ENCODE results near the gene RPL9. TPM values are rescaled to one million over a fixed set of nuclear protein-coding genes. Genes with fewer than 3 reads are reported as not detected.
A peak's percentile ranks its signal among the peaks of the same experiment; 100 is the strongest.

RPL9 gene
- total and polyA plus RNA-seq, 2 of the 13 experiments (the other 11 are each of a cell fraction or from before 2014, with no cell fraction given) = 993 to 2,148 TPM

- TF ChIP-seq MIXL1 (CRISPR knock-in tag; IDR thresholded peaks at IDR 0.05) (peak; percentile 86; the same call in 1 of the 2 replicates), ZBED4 (CRISPR knock-in tag; IDR thresholded peaks at IDR 0.05; ENCODE audit: borderline replicate concordance) (0 out of 2 replicates have a peak, but pooled peaks have one; percentile 65), ZHX2 (IDR thresholded peaks at IDR 0.05; ENCODE audit: low read depth) (no peak), ZHX2 (CRISPR knock-in tag; IDR thresholded peaks at IDR 0.05; ENCODE audit: borderline replicate concordance) (no peak), ZNF503 (CRISPR knock-in tag; IDR thresholded peaks at IDR 0.05) (peak; percentile 40; the same call in 1 of the 2 replicates), BRD4 (CRISPR knock-in tag; IDR thresholded peaks at IDR 0.05) (0 out of 2 replicates have a peak, but pooled peaks have one; percentile 38), DBP (CRISPR knock-in tag; IDR thresholded peaks at IDR 0.05; ENCODE audit: not compliant biosample characterization) (peak; percentile 38), NFKBIZ (CRISPR knock-in tag; IDR thresholded peaks at IDR 0.05) (peak; percentile 70; the same call in 1 of the 2 replicates), E2F1 (CRISPR knock-in tag; IDR thresholded peaks at IDR 0.05) (peak; percentile 54; the same call in 1 of the 2 replicates), GTF2F1 (IDR thresholded peaks at IDR 0.05; ENCODE audit: low read length) (peak; percentile 73; the same call in 1 of the 2 replicates), NFYB (CRISPR knock-in tag; IDR thresholded peaks at IDR 0.05) (peak; percentile 25; the same call in 1 of the 2 replicates), ZNF12 (CRISPR knock-in tag; IDR thresholded peaks at IDR 0.05) (peak; percentile 58; the same call in 1 of the 2 replicates), POLR2AphosphoS5 (IDR thresholded peaks at IDR 0.05; ENCODE audit: low read depth, low read length) (peak; percentile 100), ZMYM4 (CRISPR knock-in tag; IDR thresholded peaks at IDR 0.05) (peak; percentile 87)
These were observed 51.7 kb downstream of the RPL9 start, which contains the start of gene KLB (continued) for GRCh38 chr4:39406763-39407583.

Measured in HepG2 (cell line).